Measurements from ENCODE around the gene CYB5A. TPM values are rescaled to one million over a fixed set of nuclear protein-coding genes. Genes with fewer than 3 reads are reported as not detected.

CYB5A gene
- total and polyA plus RNA-seq, 2 donors from 2014 or later: 243 to 1,143 TPM

DNA sequence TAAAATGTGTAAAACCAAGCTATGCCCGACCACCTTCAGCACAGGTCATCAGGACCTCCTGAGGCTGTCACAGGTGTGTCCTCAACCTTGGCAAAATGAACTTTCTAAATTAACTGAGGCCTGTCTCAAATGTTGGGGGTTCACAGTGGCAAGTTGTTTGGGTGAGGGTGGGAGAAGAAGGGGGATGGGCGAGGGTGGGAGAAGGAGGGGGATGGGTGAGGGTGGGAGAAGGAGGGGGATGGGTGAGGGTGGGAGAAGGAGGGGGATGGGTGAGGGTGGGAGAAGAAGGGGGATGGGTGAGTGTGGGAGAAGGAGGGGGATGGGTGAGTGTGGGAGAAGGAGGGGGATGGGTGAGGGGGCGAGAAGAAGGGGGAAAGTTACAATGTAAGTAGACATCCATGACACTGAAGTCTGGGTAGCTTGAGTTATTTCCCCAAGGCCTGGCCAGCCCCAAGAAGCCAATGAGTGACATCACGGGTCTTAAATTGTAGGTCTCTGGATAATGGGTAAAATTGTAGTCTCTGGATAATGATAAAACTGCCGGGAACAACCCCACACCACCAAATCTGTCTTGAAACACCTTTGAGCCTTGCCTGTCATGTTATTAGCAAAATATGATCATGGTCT, 87.1 kb downstream of the CYB5A start:
- Histone ChIP-seq H3K4me3 (ENCODE audit: low read length in 3 of 3) (no peak overlapping the region), H3K27me3 (ENCODE audit: control insufficient read depth, insufficient read depth, low read length) (no peaks in the 10 kb centered on the region), H3K9me3 (ENCODE audit: control insufficient read depth in 2 of 3, insufficient read depth in 1 of 3, low read length in 3 of 3) (no peaks in the 10 kb centered on the region), H3K27ac (ENCODE audit: low read depth in 2 of 2, low read length in 2 of 2) (no peak overlapping the region), H3K4me1 (ENCODE audit: control insufficient read depth in 2 of 3, insufficient read depth in 2 of 3, low read depth in 1 of 3, low read length in 3 of 3) (no peaks in the 10 kb centered on the region), H3K36me3 (ENCODE audit: control insufficient read depth in 2 of 3, insufficient read depth in 3 of 3, low read length in 3 of 3) (no peaks in the 10 kb centered on the region), H3K9ac (ENCODE audit: low read length in 3 of 3) (no peak overlapping the region)
- DNase-seq (no peak), FAIRE-seq (no peak)
- intact Hi-C loops (cut with DNase I): no loop called here
- TF ChIP-seq, protein P1, sequence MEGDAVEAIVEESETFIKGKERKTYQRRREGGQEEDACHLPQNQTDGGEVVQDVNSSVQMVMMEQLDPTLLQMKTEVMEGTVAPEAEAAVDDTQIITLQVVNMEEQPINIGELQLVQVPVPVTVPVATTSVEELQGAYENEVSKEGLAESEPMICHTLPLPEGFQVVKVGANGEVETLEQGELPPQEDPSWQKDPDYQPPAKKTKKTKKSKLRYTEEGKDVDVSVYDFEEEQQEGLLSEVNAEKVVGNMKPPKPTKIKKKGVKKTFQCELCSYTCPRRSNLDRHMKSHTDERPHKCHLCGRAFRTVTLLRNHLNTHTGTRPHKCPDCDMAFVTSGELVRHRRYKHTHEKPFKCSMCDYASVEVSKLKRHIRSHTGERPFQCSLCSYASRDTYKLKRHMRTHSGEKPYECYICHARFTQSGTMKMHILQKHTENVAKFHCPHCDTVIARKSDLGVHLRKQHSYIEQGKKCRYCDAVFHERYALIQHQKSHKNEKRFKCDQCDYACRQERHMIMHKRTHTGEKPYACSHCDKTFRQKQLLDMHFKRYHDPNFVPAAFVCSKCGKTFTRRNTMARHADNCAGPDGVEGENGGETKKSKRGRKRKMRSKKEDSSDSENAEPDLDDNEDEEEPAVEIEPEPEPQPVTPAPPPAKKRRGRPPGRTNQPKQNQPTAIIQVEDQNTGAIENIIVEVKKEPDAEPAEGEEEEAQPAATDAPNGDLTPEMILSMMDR (IDR thresholded peaks at IDR 0.05; ENCODE audit: borderline replicate concordance, extremely low read depth, insufficient read depth): no peak

DNA sequence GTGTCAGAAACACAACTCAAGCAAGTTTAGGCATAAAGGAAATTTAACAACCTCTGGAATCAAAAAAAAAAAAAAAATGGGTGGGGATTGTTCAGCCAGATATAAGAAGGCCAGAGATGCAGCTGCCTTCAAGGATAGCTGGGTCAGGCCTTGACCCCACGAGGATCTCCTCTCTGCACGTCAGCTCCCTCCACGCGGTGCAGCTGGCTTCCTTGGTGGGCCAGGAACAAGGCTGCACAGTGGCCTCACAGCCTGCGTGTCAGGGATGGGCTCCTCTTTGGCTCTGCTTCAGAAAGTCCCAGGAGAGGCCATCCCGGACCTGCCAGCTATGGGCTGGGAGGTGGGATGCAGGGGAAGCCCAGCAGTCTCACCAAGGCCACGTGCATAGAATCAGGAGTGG, 88.0 kb downstream of the CYB5A start:
- Histone ChIP-seq H3K27me3 (ENCODE audit: control insufficient read depth, insufficient read depth, low read length) (no peaks in the 10 kb centered on the region), H3K27ac (ENCODE audit: low read depth in 2 of 2, low read length in 2 of 2) (no peak overlapping the region), H3K9me3 (ENCODE audit: control insufficient read depth in 2 of 3, insufficient read depth in 1 of 3, low read length in 3 of 3) (no peaks in the 10 kb centered on the region), H3K9ac (ENCODE audit: low read length in 3 of 3) (no peak overlapping the region), H3K4me3 (ENCODE audit: low read length in 3 of 3) (no peak overlapping the region), H3K4me1 (ENCODE audit: control insufficient read depth in 2 of 3, insufficient read depth in 2 of 3, low read depth in 1 of 3, low read length in 3 of 3) (no peaks in the 10 kb centered on the region), H3K36me3 (ENCODE audit: control insufficient read depth in 2 of 3, insufficient read depth in 3 of 3, low read length in 3 of 3) (no peaks in the 10 kb centered on the region)
- intact Hi-C loops (cut with DNase I): no loop called here
- FAIRE-seq: no peak
- no peak for DNase-seq
- TF ChIP-seq, protein P1 (IDR thresholded peaks at IDR 0.05; ENCODE audit: borderline replicate concordance, extremely low read depth, insufficient read depth): no peak

Other genes with a start within 250 kb of the CYB5A start
- gene FBXO15, start 144.1 kb downstream of the CYB5A start, total RNA-seq: 3.5 TPM
- 9.1 TPM for gene FBXO15, start 144.1 kb downstream of the CYB5A start, polyA plus RNA-seq (ENCODE audit: insufficient read depth, low read depth, low replicate concordance)
- gene TIMM21, start 143.4 kb downstream of the CYB5A start, total RNA-seq: 28.5 TPM
- 77.4 TPM for gene TIMM21, start 143.4 kb downstream of the CYB5A start, polyA plus RNA-seq (ENCODE audit: insufficient read depth, low read depth, low replicate concordance)
- not detected for gene C18orf63, start 23.9 kb upstream of the CYB5A start, total RNA-seq
- not detected for gene C18orf63, start 23.9 kb upstream of the CYB5A start, polyA plus RNA-seq (ENCODE audit: insufficient read depth, low read depth, low replicate concordance)
- gene DIPK1C, start 165.3 kb upstream of the CYB5A start, total RNA-seq: 0.09 TPM
- not detected for gene DIPK1C, start 165.3 kb upstream of the CYB5A start, polyA plus RNA-seq (ENCODE audit: insufficient read depth, low read depth, low replicate concordance)
- 740 TPM for gene CNDP2, start 204.4 kb upstream of the CYB5A start, total RNA-seq
- gene CNDP2, start 204.4 kb upstream of the CYB5A start, polyA plus RNA-seq (ENCODE audit: insufficient read depth, low read depth, low replicate concordance): 499 TPM
- 1.4 TPM for gene CNDP1, start 242.5 kb upstream of the CYB5A start, total RNA-seq
- gene CNDP1, start 242.5 kb upstream of the CYB5A start, polyA plus RNA-seq (ENCODE audit: insufficient read depth, low read depth, low replicate concordance): 2.9 TPM

Measured in kidney (tissue), 14 donors.